Measurements from ENCODE around the gene ARHGEF2. TPM values are rescaled to one million over a fixed set of nuclear protein-coding genes. Genes with fewer than 3 reads are reported as not detected.

Gene ARHGEF2
- polyA plus RNA-seq, 2 of the 4 experiments (the other 2 are of a cell fraction) = 21.3 to 67.4 TPM

DNA sequence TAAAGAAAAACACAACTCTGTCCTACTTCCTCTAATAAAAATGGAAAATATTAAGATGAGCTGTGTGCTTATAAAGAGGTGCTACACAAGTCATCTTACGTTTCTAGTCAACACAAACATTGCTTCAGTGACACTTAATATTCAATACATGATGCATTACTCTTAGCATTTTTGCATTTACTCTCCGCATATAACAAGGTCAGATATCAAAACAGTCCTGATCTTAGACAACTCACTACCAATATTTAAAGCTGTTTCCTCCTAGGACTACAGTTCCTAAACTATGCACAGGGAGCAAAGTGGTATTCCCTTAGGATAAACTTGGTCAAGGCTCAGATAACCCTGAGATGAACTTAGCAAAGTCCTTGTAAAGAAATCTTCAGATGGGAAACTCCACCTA lies 79.5 kb downstream of the ARHGEF2 start:
- Histone ChIP-seq H3K4me1 (peaks cover 6% of the 10 kb centered on the region), H3K4me2 (no peak overlapping the region), H3K4me3 (no peak overlapping the region), H3K27ac (no peak overlapping the region), H3K9me3 (no peaks in the 10 kb centered on the region)
- ATAC-seq (no peak), DNase-seq (ENCODE audit: low read depth in 1 of 2, low spot score in 1 of 2) (no peak), FAIRE-seq (no peak)
- ChIA-PET POLR2A (no interaction called here), CTCF (interaction anchor here (0.5 to 1.8 kb wide), 9 partner anchors 14 to 116 kb away, joined by 3 to 8 read pairs (median 3); no protein-coding TSS in a partner anchor)
- TF ChIP-seq PHF8 (IDR thresholded peaks at IDR 0.05; ENCODE audit: borderline replicate concordance, low read depth) (no peak), POLR2AphosphoS2 (conservative IDR thresholded peaks at IDR 0.05; ENCODE audit: low read length) (no peak), ZNF302 (CRISPR knock-in tag; IDR thresholded peaks at IDR 0.05) (no peak), ZFP36 (IDR thresholded peaks at IDR 0.05; ENCODE audit: borderline replicate concordance, partially characterized antibody) (no peak)
- TF ChIP-seq, protein P1, sequence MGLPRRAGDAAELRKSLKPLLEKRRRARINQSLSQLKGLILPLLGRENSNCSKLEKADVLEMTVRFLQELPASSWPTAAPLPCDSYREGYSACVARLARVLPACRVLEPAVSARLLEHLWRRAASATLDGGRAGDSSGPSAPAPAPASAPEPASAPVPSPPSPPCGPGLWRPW (IDR thresholded peaks at IDR 0.05) = no peak
- TF ChIP-seq, protein P2, sequence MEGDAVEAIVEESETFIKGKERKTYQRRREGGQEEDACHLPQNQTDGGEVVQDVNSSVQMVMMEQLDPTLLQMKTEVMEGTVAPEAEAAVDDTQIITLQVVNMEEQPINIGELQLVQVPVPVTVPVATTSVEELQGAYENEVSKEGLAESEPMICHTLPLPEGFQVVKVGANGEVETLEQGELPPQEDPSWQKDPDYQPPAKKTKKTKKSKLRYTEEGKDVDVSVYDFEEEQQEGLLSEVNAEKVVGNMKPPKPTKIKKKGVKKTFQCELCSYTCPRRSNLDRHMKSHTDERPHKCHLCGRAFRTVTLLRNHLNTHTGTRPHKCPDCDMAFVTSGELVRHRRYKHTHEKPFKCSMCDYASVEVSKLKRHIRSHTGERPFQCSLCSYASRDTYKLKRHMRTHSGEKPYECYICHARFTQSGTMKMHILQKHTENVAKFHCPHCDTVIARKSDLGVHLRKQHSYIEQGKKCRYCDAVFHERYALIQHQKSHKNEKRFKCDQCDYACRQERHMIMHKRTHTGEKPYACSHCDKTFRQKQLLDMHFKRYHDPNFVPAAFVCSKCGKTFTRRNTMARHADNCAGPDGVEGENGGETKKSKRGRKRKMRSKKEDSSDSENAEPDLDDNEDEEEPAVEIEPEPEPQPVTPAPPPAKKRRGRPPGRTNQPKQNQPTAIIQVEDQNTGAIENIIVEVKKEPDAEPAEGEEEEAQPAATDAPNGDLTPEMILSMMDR (IDR thresholded peaks at IDR 0.05) = no peak
- TF ChIP-seq, protein P3, sequence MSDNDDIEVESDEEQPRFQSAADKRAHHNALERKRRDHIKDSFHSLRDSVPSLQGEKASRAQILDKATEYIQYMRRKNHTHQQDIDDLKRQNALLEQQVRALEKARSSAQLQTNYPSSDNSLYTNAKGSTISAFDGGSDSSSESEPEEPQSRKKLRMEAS (IDR thresholded peaks at IDR 0.05) = no peak
- WGBS (ENCODE audit: missing lambda C conversion rate) = 85% methylated on average over 2 of the region's 2 CpGs

DNA sequence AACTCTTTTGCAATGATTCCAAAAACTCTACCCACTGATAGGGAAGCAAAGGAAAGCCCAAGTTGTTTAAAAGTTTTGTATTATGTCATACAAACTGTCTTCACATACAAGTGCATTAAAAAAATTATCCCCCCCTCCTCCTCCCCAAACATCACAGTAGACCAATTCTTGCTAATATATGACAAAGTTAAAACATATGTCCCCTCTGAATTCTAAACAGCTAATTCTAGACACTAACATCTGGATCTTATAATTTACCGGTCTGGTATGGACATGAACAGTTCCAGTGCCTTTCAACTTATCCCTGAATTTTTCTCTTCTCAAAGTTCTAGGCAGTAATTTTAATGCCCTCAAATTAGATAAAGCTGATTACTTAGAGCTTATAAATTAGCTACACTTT lies 80.6 kb downstream of the ARHGEF2 start:
- no peak overlapping the region for H3K4me3 ChIP-seq
- ChIA-PET CTCF (interaction anchor here (0.6 to 1.8 kb wide), 6 partner anchors 13 to 169 kb away, joined by 3 to 8 read pairs (median 4); no protein-coding TSS in a partner anchor), POLR2A (interaction anchor here (0.5 kb wide), 1 partner anchor 648 kb away, joined by 3 read pairs; no protein-coding TSS in a partner anchor)
- no peak overlapping the region for H3K27ac ChIP-seq
- no peak for ATAC-seq
- 98% methylated on average over 1 of the region's 1 CpG for WGBS (ENCODE audit: missing lambda C conversion rate)
- peaks cover 18% of the 10 kb centered on the region for H3K4me1 ChIP-seq
- TF ChIP-seq JUN (IDR thresholded peaks at IDR 0.05) (no peak), TFCP2L1 (CRISPR knock-in tag; IDR thresholded peaks at IDR 0.05) (no peak), CBX2 (IDR thresholded peaks at IDR 0.05; ENCODE audit: borderline replicate concordance, low read depth) (no peak), EHF (CRISPR knock-in tag; IDR thresholded peaks at IDR 0.05) (no peak), FOSL2 (IDR thresholded peaks at IDR 0.05) (no peak), FOSL2 (CRISPR knock-in tag; IDR thresholded peaks at IDR 0.05) (no peak), HOXB5 (CRISPR knock-in tag; IDR thresholded peaks at IDR 0.05) (no peak), KDM1A (IDR thresholded peaks at IDR 0.05; ENCODE audit: low read depth) (no peak), ESRRA (IDR thresholded peaks at IDR 0.05; ENCODE audit: borderline replicate concordance, low read length) (no peak), EP300 (IDR thresholded peaks at IDR 0.05) (no peak)
- TF ChIP-seq, protein P3 (IDR thresholded peaks at IDR 0.05) = no peak
- TF ChIP-seq, protein P4, sequence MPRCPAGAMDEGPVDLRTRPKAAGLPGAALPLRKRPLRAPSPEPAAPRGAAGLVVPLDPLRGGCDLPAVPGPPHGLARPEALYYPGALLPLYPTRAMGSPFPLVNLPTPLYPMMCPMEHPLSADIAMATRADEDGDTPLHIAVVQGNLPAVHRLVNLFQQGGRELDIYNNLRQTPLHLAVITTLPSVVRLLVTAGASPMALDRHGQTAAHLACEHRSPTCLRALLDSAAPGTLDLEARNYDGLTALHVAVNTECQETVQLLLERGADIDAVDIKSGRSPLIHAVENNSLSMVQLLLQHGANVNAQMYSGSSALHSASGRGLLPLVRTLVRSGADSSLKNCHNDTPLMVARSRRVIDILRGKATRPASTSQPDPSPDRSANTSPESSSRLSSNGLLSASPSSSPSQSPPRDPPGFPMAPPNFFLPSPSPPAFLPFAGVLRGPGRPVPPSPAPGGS (IDR thresholded peaks at IDR 0.05) = no peak
- TF ChIP-seq, protein P2 (IDR thresholded peaks at IDR 0.05) = no peak
- TF ChIP-seq, protein P5, sequence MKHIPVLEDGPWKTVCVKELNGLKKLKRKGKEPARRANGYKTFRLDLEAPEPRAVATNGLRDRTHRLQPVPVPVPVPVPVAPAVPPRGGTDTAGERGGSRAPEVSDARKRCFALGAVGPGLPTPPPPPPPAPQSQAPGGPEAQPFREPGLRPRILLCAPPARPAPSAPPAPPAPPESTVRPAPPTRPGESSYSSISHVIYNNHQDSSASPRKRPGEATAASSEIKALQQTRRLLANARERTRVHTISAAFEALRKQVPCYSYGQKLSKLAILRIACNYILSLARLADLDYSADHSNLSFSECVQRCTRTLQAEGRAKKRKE (CRISPR knock-in tag; IDR thresholded peaks at IDR 0.05; ENCODE audit: low read depth) = no peak
- TF ChIP-seq, protein P6, sequence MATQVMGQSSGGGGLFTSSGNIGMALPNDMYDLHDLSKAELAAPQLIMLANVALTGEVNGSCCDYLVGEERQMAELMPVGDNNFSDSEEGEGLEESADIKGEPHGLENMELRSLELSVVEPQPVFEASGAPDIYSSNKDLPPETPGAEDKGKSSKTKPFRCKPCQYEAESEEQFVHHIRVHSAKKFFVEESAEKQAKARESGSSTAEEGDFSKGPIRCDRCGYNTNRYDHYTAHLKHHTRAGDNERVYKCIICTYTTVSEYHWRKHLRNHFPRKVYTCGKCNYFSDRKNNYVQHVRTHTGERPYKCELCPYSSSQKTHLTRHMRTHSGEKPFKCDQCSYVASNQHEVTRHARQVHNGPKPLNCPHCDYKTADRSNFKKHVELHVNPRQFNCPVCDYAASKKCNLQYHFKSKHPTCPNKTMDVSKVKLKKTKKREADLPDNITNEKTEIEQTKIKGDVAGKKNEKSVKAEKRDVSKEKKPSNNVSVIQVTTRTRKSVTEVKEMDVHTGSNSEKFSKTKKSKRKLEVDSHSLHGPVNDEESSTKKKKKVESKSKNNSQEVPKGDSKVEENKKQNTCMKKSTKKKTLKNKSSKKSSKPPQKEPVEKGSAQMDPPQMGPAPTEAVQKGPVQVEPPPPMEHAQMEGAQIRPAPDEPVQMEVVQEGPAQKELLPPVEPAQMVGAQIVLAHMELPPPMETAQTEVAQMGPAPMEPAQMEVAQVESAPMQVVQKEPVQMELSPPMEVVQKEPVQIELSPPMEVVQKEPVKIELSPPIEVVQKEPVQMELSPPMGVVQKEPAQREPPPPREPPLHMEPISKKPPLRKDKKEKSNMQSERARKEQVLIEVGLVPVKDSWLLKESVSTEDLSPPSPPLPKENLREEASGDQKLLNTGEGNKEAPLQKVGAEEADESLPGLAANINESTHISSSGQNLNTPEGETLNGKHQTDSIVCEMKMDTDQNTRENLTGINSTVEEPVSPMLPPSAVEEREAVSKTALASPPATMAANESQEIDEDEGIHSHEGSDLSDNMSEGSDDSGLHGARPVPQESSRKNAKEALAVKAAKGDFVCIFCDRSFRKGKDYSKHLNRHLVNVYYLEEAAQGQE (IDR thresholded peaks at IDR 0.05) = no peak
- TF ChIP-seq, protein P7, sequence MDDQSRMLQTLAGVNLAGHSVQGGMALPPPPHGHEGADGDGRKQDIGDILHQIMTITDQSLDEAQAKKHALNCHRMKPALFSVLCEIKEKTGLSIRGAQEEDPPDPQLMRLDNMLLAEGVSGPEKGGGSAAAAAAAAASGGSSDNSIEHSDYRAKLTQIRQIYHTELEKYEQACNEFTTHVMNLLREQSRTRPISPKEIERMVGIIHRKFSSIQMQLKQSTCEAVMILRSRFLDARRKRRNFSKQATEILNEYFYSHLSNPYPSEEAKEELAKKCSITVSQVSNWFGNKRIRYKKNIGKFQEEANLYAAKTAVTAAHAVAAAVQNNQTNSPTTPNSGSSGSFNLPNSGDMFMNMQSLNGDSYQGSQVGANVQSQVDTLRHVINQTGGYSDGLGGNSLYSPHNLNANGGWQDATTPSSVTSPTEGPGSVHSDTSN (IDR thresholded peaks at IDR 0.05) = no peak
- no peaks in the 10 kb centered on the region for H3K9me3 ChIP-seq
- DNase-seq (ENCODE audit: low read depth in 1 of 2, low spot score in 1 of 2) = no peak
- no peak for FAIRE-seq
- H3K4me2 ChIP-seq = no peak overlapping the region
